Karpas-422 (cell line): ENCODE data around the gene GUCY1A1. TPM values are rescaled to one million over a fixed set of nuclear protein-coding genes. Genes with fewer than 3 reads are reported as not detected.

Experiments used
- DNase-seq: peaks from one replicate; pipeline ENCODE4 v3.0.0-alpha.2; 2015
- H2AFZ ChIP-seq: fragments of 200-600 bp; sonication (generic); 2 replicates; pipeline ENCODE4 v1.6.1; 2014; ENCODE audit warnings: antibody characterized with exemption, low read length, mixed read lengths
- H3K27ac ChIP-seq: fragments of 200-600 bp; sonication (generic); 2 replicates; pipeline ENCODE4 v1.5.1; 2014; ENCODE audit warnings: mild to moderate bottlenecking, low read length, moderate library complexity
- H3K27me3 ChIP-seq: fragments of 200-600 bp; sonication (generic); 2 replicates; pipeline ENCODE4 v1.6.1; 2014; ENCODE audit warnings: low read length, mixed read lengths
- H3K36me3 ChIP-seq: fragments of 200-600 bp; sonication (generic); 2 replicates; pipeline ENCODE4 v1.6.1; 2014; ENCODE audit warnings: low read length, mixed read lengths; ENCODE audit not compliant: insufficient read depth
- H3K4me1 ChIP-seq: fragments of 200-600 bp; sonication (generic); 2 replicates; pipeline ENCODE4 v1.6.1; 2014; ENCODE audit warnings: mild to moderate bottlenecking, low read length, mixed read lengths
- H3K4me2 ChIP-seq: fragments of 200-600 bp; sonication (generic); 2 replicates; pipeline ENCODE4 v1.6.1; 2014; ENCODE audit warnings: low read length, low read depth, mild to moderate bottlenecking; ENCODE audit not compliant: poor library complexity, severe bottlenecking
- H3K4me3 ChIP-seq: fragments of 200-600 bp; sonication (generic); 2 replicates; pipeline ENCODE4 v1.5.1; 2014; ENCODE audit warnings: mild to moderate bottlenecking, antibody characterized with exemption, low read length, mixed read lengths
- H3K79me2 ChIP-seq: fragments of 200-600 bp; sonication (generic); 2 replicates; pipeline ENCODE4 v1.6.1; 2014; ENCODE audit warnings: mild to moderate bottlenecking, low read length, mixed read lengths
- H3K9ac ChIP-seq: fragments of 200-600 bp; sonication (generic); 2 replicates; pipeline ENCODE4 v1.6.0; 2014; ENCODE audit warnings: low read length
- H3K9me2 ChIP-seq: fragments of 200-600 bp; sonication (generic), shearing (Covaris generic); replicated peaks from 2 replicates; pipeline ENCODE4 v1.6.0; 2014; ENCODE audit warnings: mild to moderate bottlenecking, low read length, moderate library complexity; ENCODE audit not compliant: insufficient read depth
- H3K9me3 ChIP-seq: fragments of 300-700, 200-600 bp; sonication (generic); 2 replicates; pipeline ENCODE4 v1.6.1; 2014; ENCODE audit warnings: low read length, mixed read lengths
- H4K20me1 ChIP-seq: fragments of 200-600 bp; sonication (generic); 2 replicates; pipeline ENCODE4 v1.6.1; 2014; ENCODE audit warnings: mild to moderate bottlenecking, antibody characterized with exemption, low read length, low read depth; ENCODE audit not compliant: insufficient read depth
- total RNA-seq: library from RNA; depleted of rRNA; stranded (reverse); fragments of >200 nt; shearing (Covaris generic); gene quantifications from 2 replicates; pipeline ENCODE4 v1.2.3, GENCODE V29; 2014; ENCODE audit warnings: low replicate concordance

Gene GUCY1A1
- total RNA-seq, 1 experiment from 2014 or later: 6.1 TPM

- no peaks in the 10 kb centered on the region for H3K79me2 ChIP-seq
These were observed 37.0 kb downstream of the GUCY1A1 start for GRCh38 chr4:155703486-155704247.

GRCh38 chr4:155704841-155705404 is 38.3 kb downstream of the GUCY1A1 start:
- H3K4me3 ChIP-seq: no peak overlapping the region
- peak overlapping the region; percentile 44 for H3K4me2 ChIP-seq
- no peaks in the 10 kb centered on the region for H3K79me2 ChIP-seq
- peak overlapping the region; percentile 53; the same call in 1 of the 2 replicates for H3K27ac ChIP-seq
- peaks cover 60% of the 10 kb centered on the region for H3K4me1 ChIP-seq
- H2AFZ ChIP-seq: 0 out of 2 replicates have a peak overlapping the region, but pooled peaks have one; percentile 11
- H4K20me1 ChIP-seq: no peaks in the 10 kb centered on the region
- H3K9me2 ChIP-seq: no peaks in the 10 kb centered on the region
- no peak overlapping the region for H3K9ac ChIP-seq
- H3K36me3 ChIP-seq: peaks cover 2% of the 10 kb centered on the region; the same call in 1 of the 2 replicates
- no peaks in the 10 kb centered on the region; the same call in 1 of the 2 replicates for H3K9me3 ChIP-seq
- no peak for DNase-seq
- no peaks in the 10 kb centered on the region for H3K27me3 ChIP-seq

More at GRCh38 chr4:155703486-155704247, 37.0 kb downstream of the GUCY1A1 start:
- Histone ChIP-seq H2AFZ (peak overlapping the region; percentile 79), H3K9ac (peak overlapping the region; percentile 29), H3K9me2 (no peaks in the 10 kb centered on the region), H3K4me2 (peak overlapping the region; percentile 44), H3K27ac (peak overlapping the region; percentile 53), H3K9me3 (peaks cover 11% of the 10 kb centered on the region), H3K4me1 (peaks cover 54% of the 10 kb centered on the region), H3K36me3 (peaks cover 10% of the 10 kb centered on the region; the same call in 1 of the 2 replicates), H3K4me3 (no peak overlapping the region), H4K20me1 (no peaks in the 10 kb centered on the region), H3K27me3 (no peaks in the 10 kb centered on the region)
- DNase-seq: peak; percentile 59

- Histone ChIP-seq H3K4me1 (peaks cover 67% of the 10 kb centered on the region), H2AFZ (peak overlapping the region; percentile 87; the same call in 1 of the 2 replicates), H3K27ac (peak overlapping the region; percentile 78), H3K36me3 (no peaks in the 10 kb centered on the region; the same call in 1 of the 2 replicates), H4K20me1 (no peaks in the 10 kb centered on the region), H3K4me3 (no peak overlapping the region), H3K79me2 (no peaks in the 10 kb centered on the region), H3K9me3 (no peaks in the 10 kb centered on the region), H3K9me2 (no peaks in the 10 kb centered on the region), H3K4me2 (peak overlapping the region; percentile 16), H3K9ac (peak overlapping the region; percentile 31), H3K27me3 (no peaks in the 10 kb centered on the region)
- DNase-seq: peak; percentile 74
These were observed 39.0 kb downstream of the GUCY1A1 start for GRCh38 chr4:155705664-155706063.

DNA sequence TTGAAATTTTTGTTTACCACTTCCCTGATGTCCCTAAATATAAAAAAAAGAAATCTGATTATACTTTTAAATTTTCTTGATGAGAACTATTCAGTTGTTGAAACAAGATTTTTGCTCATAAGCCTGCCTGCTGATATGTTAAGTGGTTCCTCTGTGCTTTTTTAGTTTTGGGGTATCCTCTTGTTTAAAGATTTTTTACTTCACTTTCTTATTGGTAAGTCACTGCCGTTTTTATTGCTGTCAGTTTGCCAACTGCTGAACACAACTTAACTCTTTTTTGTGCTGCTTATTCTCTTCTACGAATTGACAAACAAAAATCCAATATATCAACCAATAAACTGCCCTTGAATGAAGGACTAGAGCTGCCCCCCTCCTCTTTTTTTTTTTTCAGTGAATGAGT is 39.5 kb downstream of the GUCY1A1 start:
- H3K79me2 ChIP-seq: no peaks in the 10 kb centered on the region
- H2AFZ ChIP-seq: peak overlapping the region; percentile 87
- H3K27me3 ChIP-seq: no peaks in the 10 kb centered on the region
- DNase-seq: peak; percentile 67
- H4K20me1 ChIP-seq: no peaks in the 10 kb centered on the region
- no peaks in the 10 kb centered on the region for H3K9me2 ChIP-seq
- H3K36me3 ChIP-seq: no peaks in the 10 kb centered on the region; the same call in 1 of the 2 replicates
- H3K4me1 ChIP-seq: peaks cover 71% of the 10 kb centered on the region
- peak overlapping the region; percentile 78 for H3K27ac ChIP-seq
- H3K4me3 ChIP-seq: no peak overlapping the region
- H3K9me3 ChIP-seq: no peaks in the 10 kb centered on the region
- H3K9ac ChIP-seq: peak overlapping the region; percentile 31
- H3K4me2 ChIP-seq: peak overlapping the region; percentile 16

DNA sequence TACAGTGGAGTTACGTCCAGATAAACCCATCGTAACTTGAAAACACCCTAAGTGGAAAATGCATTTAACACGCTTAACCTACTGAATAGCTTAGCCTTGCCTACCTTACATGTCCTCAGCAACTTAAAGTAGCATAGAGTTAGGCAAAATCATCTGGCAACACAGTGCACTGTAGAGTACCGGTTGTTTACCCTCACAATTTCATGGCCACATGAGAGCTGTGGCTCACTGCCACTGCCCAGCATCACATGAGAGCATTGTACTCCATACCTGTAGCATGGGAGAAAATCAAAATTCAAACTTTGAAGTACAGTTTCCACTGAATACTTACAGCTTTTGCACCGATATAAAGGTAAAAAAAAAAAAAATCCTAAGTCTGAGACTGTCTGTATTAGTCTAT is 40.6 kb downstream of the GUCY1A1 start:
- DNase-seq: no peak
- peak overlapping the region; percentile 89 for H2AFZ ChIP-seq
- no peaks in the 10 kb centered on the region for H3K9me2 ChIP-seq
- H3K9ac ChIP-seq: 0 out of 2 replicates have a peak overlapping the region, but pooled peaks have one; percentile 15
- H3K79me2 ChIP-seq: no peaks in the 10 kb centered on the region
- H3K9me3 ChIP-seq: no peaks in the 10 kb centered on the region
- no peak overlapping the region for H3K4me3 ChIP-seq
- H3K27ac ChIP-seq: peak overlapping the region; percentile 78
- H3K4me2 ChIP-seq: peak overlapping the region; percentile 16
- H4K20me1 ChIP-seq: no peaks in the 10 kb centered on the region
- H3K36me3 ChIP-seq: no peaks in the 10 kb centered on the region
- peaks cover 77% of the 10 kb centered on the region for H3K4me1 ChIP-seq
- H3K27me3 ChIP-seq: no peaks in the 10 kb centered on the region

DNA sequence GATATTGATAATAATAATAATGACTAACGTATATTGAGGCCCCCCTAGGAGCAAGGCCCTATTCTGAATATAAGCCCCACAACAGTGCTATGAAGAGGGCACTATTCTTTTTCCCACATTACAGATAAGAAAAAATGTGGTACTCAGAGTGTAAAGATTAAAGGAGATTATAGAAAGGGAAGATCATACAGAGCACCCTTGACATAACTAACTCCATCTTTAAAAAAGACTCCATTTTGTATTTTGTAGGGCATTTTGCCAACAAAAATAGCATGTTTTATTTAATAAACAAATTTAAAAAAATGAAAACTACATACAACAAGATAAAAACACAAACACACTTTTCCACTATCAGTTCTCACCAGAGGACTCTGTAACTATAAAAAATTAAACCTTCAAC is 42.1 kb downstream of the GUCY1A1 start:
- no peak for DNase-seq
- no peak overlapping the region for H3K4me2 ChIP-seq
- peaks cover 80% of the 10 kb centered on the region for H3K4me1 ChIP-seq
- H3K36me3 ChIP-seq: no peaks in the 10 kb centered on the region
- no peaks in the 10 kb centered on the region for H3K27me3 ChIP-seq
- H4K20me1 ChIP-seq: no peaks in the 10 kb centered on the region
- H3K9ac ChIP-seq: no peak overlapping the region
- no peaks in the 10 kb centered on the region for H3K9me2 ChIP-seq
- no peak overlapping the region for H3K27ac ChIP-seq
- H3K4me3 ChIP-seq: no peak overlapping the region
- no peak overlapping the region; the same call in 1 of the 2 replicates for H2AFZ ChIP-seq
- H3K9me3 ChIP-seq: no peaks in the 10 kb centered on the region
- H3K79me2 ChIP-seq: no peaks in the 10 kb centered on the region

DNA sequence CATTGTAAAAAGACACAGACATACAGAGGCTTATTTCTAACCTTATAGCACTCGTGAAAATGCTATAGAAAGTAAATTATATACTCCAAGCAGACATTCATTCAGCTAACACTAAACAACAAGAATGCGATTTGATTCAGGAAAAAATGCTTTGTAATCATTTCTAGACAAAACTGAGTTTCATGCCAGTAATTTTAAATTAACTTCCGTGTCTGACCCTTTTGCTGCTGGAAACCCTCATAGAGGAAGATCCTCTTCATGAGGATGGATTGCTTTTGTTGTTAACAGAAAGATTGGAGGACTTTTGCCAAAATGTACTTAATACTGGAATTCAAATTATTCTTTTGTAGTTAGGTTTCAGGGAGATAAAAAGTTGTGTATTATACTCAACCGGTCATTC is 43.3 kb downstream of the GUCY1A1 start:
- Histone ChIP-seq H4K20me1 (no peaks in the 10 kb centered on the region), H2AFZ (peak overlapping the region; percentile 32), H3K9me3 (no peaks in the 10 kb centered on the region), H3K9me2 (no peaks in the 10 kb centered on the region), H3K4me2 (no peak overlapping the region), H3K79me2 (no peaks in the 10 kb centered on the region), H3K27me3 (no peaks in the 10 kb centered on the region), H3K36me3 (no peaks in the 10 kb centered on the region), H3K27ac (no peak overlapping the region), H3K4me1 (peaks cover 80% of the 10 kb centered on the region), H3K9ac (no peak overlapping the region), H3K4me3 (no peak overlapping the region)
- DNase-seq: no peak

GRCh38 chr4:155711556-155711955 is 44.9 kb downstream of the GUCY1A1 start:
- no peak overlapping the region for H2AFZ ChIP-seq
- no peaks in the 10 kb centered on the region for H3K9me3 ChIP-seq
- no peaks in the 10 kb centered on the region for H3K79me2 ChIP-seq
- no peaks in the 10 kb centered on the region; the same call in 1 of the 2 replicates for H3K36me3 ChIP-seq
- no peak for DNase-seq
- no peaks in the 10 kb centered on the region for H3K9me2 ChIP-seq
- H3K4me1 ChIP-seq: peaks cover 80% of the 10 kb centered on the region
- no peak overlapping the region; the same call in 1 of the 2 replicates for H3K27ac ChIP-seq
- H3K9ac ChIP-seq: no peak overlapping the region
- H4K20me1 ChIP-seq: no peaks in the 10 kb centered on the region
- H3K27me3 ChIP-seq: no peaks in the 10 kb centered on the region
- H3K4me2 ChIP-seq: no peak overlapping the region
- no peak overlapping the region for H3K4me3 ChIP-seq
